GM20000 (cell line): ENCODE results near the gene LRBA.

Source experiments
- DNase-seq: peaks from one replicate; pipeline ENCODE4 v3.0.0; 2012; ENCODE audit warnings: low spot score
- CTCF ChIP-seq: IDR thresholded peaks from 2 replicates; pipeline ENCODE4 v1.5.1; 2012; ENCODE audit warnings: mild to moderate bottlenecking, control low read depth; ENCODE audit errors: extremely low read depth, missing control alignments

LRBA gene

GRCh38 chr4:151045907-151046306 is 30.8 kb upstream of the LRBA start:
- peak; percentile 27 for DNase-seq
- no peak for TF ChIP-seq CTCF

- TF ChIP-seq CTCF = no peak
- no peak for DNase-seq
These were observed 28.9 kb upstream of the LRBA start for GRCh38 chr4:151043803-151044515.

- no peak for DNase-seq
- no peak for TF ChIP-seq CTCF
These were observed 24.6 kb upstream of the LRBA start for GRCh38 chr4:151039733-151040132.

DNA sequence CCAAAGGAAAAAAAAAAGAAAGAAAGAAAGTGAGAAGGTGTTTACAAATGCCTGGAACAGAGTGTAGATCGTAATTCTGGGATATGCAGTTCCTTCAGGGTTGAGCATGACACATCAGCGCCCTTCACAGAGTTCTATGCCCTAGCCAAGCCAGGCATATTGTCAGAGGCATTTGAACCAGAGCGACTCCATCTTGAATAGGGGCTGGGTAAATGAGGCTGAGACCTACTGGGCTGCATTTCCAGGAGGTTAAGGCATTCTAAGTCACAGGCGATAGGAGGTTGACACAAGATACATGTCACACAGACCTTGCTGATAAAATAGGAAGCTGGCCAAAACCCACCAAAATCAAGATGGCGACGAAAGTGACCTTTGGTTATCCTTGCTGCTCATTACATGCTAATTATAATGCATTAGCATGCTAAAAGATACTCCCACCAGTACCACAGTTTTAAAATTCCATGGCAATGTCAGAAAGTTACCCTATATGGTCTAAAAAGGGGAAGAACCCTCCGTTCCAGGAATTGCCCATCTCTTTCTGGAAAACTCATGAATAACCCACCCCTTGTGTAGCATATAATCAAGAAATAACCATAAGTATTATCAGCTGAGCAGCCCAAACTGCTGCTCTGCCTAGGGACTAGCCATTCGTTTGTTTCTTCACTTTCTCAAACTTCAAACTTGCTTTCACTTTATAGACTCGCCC is 23.5 kb upstream of the LRBA start:
- TF ChIP-seq CTCF = no peak

GRCh38 chr4:151035911-151036310 is 20.8 kb upstream of the LRBA start:
- TF ChIP-seq CTCF = no peak
- no peak for DNase-seq

More for the DNA sequence above, 23.5 kb upstream of the LRBA start:
- no peak for DNase-seq

DNA sequence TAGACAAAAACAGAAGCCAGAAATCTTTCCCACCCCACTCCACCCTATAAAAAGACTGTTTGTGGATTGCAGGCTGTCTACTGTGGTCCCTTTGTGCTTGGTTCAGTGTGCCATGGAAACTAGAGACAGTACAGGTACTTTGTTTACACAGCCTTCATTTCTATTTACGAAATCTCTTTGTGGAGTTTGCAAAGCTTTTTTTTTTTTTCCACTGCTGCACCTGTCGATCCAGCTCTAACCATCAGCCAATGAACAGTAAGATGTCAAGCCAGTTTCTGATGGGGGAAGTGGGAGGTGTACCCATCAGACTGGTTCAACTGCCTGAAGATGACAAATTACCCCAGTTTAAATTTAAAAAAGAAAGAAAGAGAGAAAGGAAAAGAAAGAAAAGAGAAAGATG is 20.2 kb upstream of the LRBA start:
- DNase-seq = no peak

GRCh38 chr4:151034829-151035228 is 19.7 kb upstream of the LRBA start:
- DNase-seq = no peak
- TF ChIP-seq CTCF = no peak

More for the DNA sequence above, 20.2 kb upstream of the LRBA start:
- no peak for TF ChIP-seq CTCF
